ENCODE data around the gene TBCCD1.

The TBCCD1 gene, protein sequence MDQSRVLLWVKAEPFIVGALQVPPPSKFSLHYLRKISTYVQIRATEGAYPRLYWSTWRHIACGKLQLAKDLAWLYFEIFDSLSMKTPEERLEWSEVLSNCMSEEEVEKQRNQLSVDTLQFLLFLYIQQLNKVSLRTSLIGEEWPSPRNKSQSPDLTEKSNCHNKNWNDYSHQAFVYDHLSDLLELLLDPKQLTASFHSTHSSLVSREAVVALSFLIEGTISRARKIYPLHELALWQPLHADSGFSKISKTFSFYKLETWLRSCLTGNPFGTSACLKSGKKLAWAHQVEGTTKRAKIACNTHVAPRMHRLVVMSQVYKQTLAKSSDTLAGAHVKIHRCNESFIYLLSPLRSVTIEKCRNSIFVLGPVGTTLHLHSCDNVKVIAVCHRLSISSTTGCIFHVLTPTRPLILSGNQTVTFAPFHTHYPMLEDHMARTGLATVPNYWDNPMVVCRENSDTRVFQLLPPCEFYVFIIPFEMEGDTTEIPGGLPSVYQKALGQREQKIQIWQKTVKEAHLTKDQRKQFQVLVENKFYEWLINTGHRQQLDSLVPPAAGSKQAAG

DNA sequence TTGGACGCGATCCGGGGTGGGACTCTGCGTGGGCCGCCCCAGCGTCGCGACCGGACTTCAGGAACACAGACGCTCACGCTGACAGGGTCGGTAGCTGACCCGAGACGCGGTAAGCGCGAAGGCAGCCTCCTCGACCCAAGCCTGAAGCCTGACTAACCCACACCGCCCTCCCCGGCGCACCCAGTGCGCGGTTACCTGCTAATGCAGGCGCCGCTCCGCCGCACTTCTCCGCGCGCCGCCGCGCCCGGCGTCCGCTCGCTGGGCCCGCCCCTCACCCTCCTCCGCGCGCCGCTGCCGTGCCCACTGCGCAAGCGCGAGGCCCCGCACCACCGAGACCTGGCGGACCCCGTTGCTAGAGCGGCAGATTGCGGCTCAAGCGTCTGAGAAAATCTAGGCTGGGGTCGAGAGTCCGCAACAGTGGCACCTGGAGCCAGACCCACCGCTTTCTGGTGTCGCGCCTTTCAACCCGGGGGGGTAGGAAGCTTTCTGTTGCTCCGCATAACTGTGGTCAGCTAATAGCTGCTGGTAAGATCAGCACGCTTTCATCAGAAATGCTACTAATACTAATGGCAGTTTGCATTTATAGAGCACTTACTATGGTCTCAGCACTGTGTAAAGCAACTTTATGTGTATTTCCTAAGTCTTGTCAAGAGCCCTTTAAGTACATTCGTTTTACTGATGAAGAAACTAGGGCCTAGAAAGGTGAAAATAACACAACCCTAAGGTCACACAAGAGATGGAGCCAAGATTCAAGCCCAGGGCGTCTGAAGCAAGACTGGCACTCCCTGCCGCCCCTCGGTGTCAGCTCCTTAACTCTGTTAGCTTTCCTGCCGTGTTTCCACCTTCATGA is at the start of gene TBCCD1:
TSS of gene TBCCD1 (minus strand) at position 268 of the 850 bp plus-strand sequence. CDS start 3,010 bp downstream, outside the sequence.
- peak within 1 kb of the TSS; percentile 98 to 99 for H3K9ac ChIP-seq (ENCODE audit: low read depth in 1 of 2, low read length in 2 of 2)
- H3K9me3 ChIP-seq (ENCODE audit: control insufficient read depth in 2 of 2, low read length in 2 of 2), result no peaks in the 10 kb centered on the region

DNA sequence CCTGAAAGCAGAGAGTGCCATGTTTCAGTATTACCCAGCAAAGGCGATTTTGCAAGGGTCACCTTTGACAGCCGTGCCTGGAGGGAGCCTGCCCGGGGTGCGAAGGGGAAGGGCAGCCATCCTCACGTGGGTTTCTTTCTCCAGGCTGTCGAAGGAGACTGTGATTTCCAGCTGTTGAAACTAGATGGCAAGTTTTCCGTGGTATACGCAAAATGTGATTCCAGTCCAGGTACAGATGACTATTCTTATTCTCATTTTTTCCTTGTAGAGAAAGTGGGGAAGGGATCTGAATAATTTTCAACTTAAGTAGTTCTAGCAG is 49.1 kb upstream of the TBCCD1 start:
- no peaks in the 10 kb centered on the region for H3K36me3 ChIP-seq (ENCODE audit: control insufficient read depth in 2 of 2, insufficient read depth in 2 of 2, low read length in 2 of 2)
- H3K27ac ChIP-seq (ENCODE audit: low read depth in 2 of 2, low read length in 2 of 2), result no peak overlapping the region
- peaks cover 5 to 21% of the 10 kb centered on the region in 2 donors for H3K27me3 ChIP-seq (ENCODE audit: control insufficient read depth in 2 of 2, insufficient read depth in 2 of 2, low read length in 2 of 2)
- no peak overlapping the region for H3K4me3 ChIP-seq (ENCODE audit: low read length in 2 of 2)
- H3K9me3 ChIP-seq (ENCODE audit: control insufficient read depth in 2 of 2, low read length in 2 of 2), result no peaks in the 10 kb centered on the region
- no peak overlapping the region for H3K9ac ChIP-seq (ENCODE audit: low read depth in 1 of 2, low read length in 2 of 2)
- peaks cover 2 to 7% of the 10 kb centered on the region in 2 donors for H3K4me1 ChIP-seq (ENCODE audit: control insufficient read depth in 2 of 2, insufficient read depth in 2 of 2, low read length in 2 of 2)

More for the DNA sequence above, at the start of gene TBCCD1:
- Histone ChIP-seq H3K27me3 (ENCODE audit: control insufficient read depth in 2 of 2, insufficient read depth in 2 of 2, low read length in 2 of 2) (no peaks in the 10 kb centered on the region), H3K4me1 (ENCODE audit: control insufficient read depth in 2 of 2, insufficient read depth in 2 of 2, low read length in 2 of 2) (peaks cover 23 to 25% of the 10 kb centered on the region in 2 donors), H3K4me3 (ENCODE audit: low read length in 2 of 2) (peak within 1 kb of the TSS; percentile 94 to 98), H3K36me3 (ENCODE audit: control insufficient read depth in 2 of 2, insufficient read depth in 2 of 2, low read length in 2 of 2) (peaks cover 3 to 11% of the 10 kb centered on the region in 2 donors), H3K27ac (ENCODE audit: low read depth in 2 of 2, low read length in 2 of 2) (peak within 1 kb of the TSS; percentile 97 to 98)

DNA sequence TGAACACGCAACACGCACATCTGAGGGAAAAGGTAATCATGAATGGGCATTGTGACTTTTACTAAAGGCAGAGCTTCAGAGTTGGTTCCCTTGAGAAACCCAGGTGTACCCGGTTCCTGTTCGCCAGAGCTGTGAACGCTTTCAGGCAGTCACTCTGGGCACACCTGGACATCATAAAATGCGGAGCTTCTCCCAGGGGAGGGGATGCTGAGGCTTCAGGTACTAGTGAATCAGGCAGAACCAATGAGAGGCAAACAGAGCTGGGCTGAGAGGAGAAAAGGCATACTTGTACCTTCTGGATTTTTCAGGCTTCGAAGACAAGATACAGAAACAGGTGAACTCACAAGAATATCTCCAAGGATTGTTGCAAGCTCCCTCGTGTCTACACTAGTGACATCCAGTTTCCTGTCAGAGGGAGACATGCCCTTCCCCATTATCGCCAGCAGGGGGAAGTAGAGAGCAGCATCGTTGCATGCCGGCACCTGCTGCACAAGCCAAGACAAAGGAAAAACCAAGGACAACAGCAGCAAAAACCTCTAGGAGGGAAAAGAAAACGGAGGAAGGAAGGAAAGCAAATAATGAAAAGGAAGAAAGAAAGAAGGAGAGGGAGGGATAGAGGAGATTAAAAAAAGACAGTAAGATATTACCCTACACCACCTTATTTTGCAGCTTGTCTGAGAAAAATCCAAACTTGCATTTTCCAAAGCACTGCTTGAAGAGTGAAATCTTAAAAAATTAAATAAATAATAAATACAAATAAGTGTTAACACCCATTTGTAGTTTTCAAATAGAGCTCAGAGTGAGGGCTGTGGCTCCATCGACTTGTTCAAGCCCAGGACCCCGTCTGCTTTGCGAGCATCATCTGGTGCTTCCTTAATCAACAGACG is 47.7 kb upstream of the TBCCD1 start:
- Histone ChIP-seq H3K9ac (ENCODE audit: low read depth in 1 of 2, low read length in 2 of 2) (no peak overlapping the region), H3K36me3 (ENCODE audit: control insufficient read depth in 2 of 2, insufficient read depth in 2 of 2, low read length in 2 of 2) (no peaks in the 10 kb centered on the region), H3K4me1 (ENCODE audit: control insufficient read depth in 2 of 2, insufficient read depth in 2 of 2, low read length in 2 of 2) (peaks cover 2 to 7% of the 10 kb centered on the region in 2 donors), H3K9me3 (ENCODE audit: control insufficient read depth in 2 of 2, low read length in 2 of 2) (no peaks in the 10 kb centered on the region), H3K4me3 (ENCODE audit: low read length in 2 of 2) (peak overlapping the region in 1 of 2 donors; percentile 12), H3K27ac (ENCODE audit: low read depth in 2 of 2, low read length in 2 of 2) (no peak overlapping the region), H3K27me3 (ENCODE audit: control insufficient read depth in 2 of 2, insufficient read depth in 2 of 2, low read length in 2 of 2) (peaks cover 5 to 21% of the 10 kb centered on the region in 2 donors)

DNA sequence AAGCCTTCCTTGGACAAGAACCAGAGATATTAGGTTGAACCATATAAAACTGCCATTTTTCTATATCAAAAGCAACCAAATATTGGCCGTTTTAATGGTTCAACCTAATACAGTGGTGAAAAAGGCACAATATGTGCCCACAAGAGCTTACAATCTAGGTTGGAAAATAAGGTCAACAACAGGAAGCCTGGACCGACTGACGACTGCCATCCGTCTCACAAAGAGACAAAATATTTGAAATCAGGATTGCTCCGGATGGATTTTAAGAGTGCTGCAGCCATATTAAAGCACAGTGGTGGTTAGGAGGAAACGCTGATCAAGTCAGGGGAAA is 47.1 kb upstream of the TBCCD1 start:
- Histone ChIP-seq H3K36me3 (ENCODE audit: control insufficient read depth in 2 of 2, insufficient read depth in 2 of 2, low read length in 2 of 2) (no peaks in the 10 kb centered on the region), H3K27me3 (ENCODE audit: control insufficient read depth in 2 of 2, insufficient read depth in 2 of 2, low read length in 2 of 2) (peaks cover 5 to 21% of the 10 kb centered on the region in 2 donors), H3K4me1 (ENCODE audit: control insufficient read depth in 2 of 2, insufficient read depth in 2 of 2, low read length in 2 of 2) (peaks cover 2 to 7% of the 10 kb centered on the region in 2 donors), H3K9ac (ENCODE audit: low read depth in 1 of 2, low read length in 2 of 2) (no peak overlapping the region), H3K9me3 (ENCODE audit: control insufficient read depth in 2 of 2, low read length in 2 of 2) (no peaks in the 10 kb centered on the region), H3K27ac (ENCODE audit: low read depth in 2 of 2, low read length in 2 of 2) (no peak overlapping the region), H3K4me3 (ENCODE audit: low read length in 2 of 2) (no peak overlapping the region)

DNA sequence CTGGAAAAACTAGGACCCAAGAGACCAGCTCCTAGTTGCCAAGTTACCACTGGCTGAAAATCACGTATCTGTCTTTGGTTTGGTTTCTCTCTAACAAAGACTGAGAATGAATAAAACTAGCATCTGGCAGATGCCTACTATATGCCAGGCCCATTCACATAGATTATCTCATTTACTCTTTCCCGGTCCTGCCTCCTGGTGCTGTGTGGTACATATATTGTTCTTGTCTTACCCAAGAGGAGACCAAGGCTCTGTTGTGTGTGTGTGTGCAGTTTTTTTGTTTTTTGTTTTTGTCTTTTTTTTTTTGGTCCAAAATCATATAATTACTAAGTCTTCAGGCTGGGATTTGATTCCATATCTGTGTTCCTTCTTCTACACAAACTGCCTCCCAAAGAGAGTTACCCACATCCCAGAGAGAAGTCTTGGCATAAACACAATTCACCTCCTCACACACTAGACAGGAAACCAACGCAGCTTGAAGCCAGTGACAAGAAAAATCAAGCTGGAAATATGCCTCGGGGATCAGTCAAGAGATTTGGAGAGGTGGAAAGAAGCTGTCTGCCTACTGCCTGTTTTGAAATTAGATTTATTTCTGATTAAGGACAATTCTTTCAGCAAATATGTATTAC is 46.6 kb upstream of the TBCCD1 start:
- Histone ChIP-seq H3K27me3 (ENCODE audit: control insufficient read depth in 2 of 2, insufficient read depth in 2 of 2, low read length in 2 of 2) (peaks cover 5 to 21% of the 10 kb centered on the region in 2 donors), H3K36me3 (ENCODE audit: control insufficient read depth in 2 of 2, insufficient read depth in 2 of 2, low read length in 2 of 2) (no peaks in the 10 kb centered on the region), H3K9ac (ENCODE audit: low read depth in 1 of 2, low read length in 2 of 2) (no peak overlapping the region), H3K27ac (ENCODE audit: low read depth in 2 of 2, low read length in 2 of 2) (no peak overlapping the region), H3K4me1 (ENCODE audit: control insufficient read depth in 2 of 2, insufficient read depth in 2 of 2, low read length in 2 of 2) (peaks cover 2 to 7% of the 10 kb centered on the region in 2 donors), H3K4me3 (ENCODE audit: low read length in 2 of 2) (no peak overlapping the region), H3K9me3 (ENCODE audit: control insufficient read depth in 2 of 2, low read length in 2 of 2) (no peaks in the 10 kb centered on the region)

DNA sequence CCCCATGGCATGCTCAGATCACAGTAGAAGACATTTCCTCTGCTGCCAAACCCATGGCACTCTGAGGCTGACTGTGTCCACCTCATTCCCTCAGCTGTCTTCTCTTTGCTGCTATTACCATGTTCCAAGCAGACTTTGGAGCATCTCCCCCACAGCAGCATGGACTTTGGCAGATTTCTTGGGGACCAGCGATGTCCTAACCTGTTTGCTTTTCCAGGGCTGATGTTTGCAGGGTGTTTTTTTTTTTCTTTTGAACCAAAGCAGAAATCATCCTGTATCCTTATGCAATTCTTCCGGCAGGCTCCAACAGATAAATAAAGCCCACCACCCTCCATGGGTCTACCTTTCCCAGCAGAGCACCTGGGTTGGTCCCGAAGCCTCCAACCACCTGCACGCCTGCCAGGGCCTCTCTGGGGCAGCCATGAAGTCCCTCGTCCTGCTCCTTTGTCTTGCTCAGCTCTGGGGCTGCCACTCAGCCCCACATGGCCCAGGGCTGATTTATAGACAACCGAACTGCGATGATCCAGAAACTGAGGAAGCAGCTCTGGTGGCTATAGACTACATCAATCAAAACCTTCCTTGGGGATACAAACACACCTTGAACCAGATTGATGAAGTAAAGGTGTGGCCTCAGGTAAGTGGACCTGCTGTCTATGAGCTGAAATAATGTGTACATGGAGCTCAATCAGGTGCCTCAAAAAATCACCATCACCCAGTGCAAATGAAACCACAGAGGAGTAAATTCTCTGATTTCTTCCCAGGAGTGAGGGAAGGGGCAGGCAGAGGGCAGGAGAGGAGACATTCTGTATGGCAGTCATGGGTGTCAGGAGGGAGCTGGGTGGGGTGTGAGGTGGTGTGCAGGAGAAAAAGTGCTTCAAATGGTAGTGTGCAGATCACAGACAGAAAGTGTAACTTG is 45.8 kb upstream of the TBCCD1 start, which contains the start of gene AHSG:
TSS of gene AHSG (plus strand) at position 340 of the 916 bp plus-strand sequence. CDS start at position 422, 82 bp downstream.
- Histone ChIP-seq H3K27me3 (ENCODE audit: control insufficient read depth in 2 of 2, insufficient read depth in 2 of 2, low read length in 2 of 2) (peaks cover 5 to 18% of the 10 kb centered on the region in 2 donors), H3K27ac (ENCODE audit: low read depth in 2 of 2, low read length in 2 of 2) (no peak within 1 kb of the TSS), H3K9me3 (ENCODE audit: control insufficient read depth in 2 of 2, low read length in 2 of 2) (no peaks in the 10 kb centered on the region), H3K36me3 (ENCODE audit: control insufficient read depth in 2 of 2, insufficient read depth in 2 of 2, low read length in 2 of 2) (no peaks in the 10 kb centered on the region), H3K4me3 (ENCODE audit: low read length in 2 of 2) (no peak within 1 kb of the TSS), H3K4me1 (ENCODE audit: control insufficient read depth in 2 of 2, insufficient read depth in 2 of 2, low read length in 2 of 2) (peaks cover 2 to 7% of the 10 kb centered on the region in 2 donors), H3K9ac (ENCODE audit: low read depth in 1 of 2, low read length in 2 of 2) (no peak within 1 kb of the TSS)

DNA sequence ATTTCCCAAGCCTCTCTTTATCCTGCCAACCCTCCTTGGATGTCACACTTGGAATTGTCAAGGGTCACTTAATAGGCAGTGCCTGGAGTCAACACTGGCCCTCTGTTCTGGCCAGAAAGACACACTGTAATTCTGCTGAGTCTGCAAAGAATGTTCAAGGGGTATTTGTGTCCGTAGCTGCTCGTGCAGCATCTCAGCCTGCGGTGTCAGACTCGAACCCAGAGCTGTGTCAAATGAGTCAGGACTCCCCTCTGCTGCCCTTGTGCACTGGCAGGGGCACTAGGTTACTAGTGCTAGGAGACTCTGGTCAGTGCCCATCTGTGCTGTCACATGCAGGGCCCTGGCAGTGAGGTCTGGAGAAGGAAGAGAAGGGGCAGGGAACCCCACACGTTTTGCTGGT is 44.9 kb upstream of the TBCCD1 start:
- no peaks in the 10 kb centered on the region for H3K9me3 ChIP-seq (ENCODE audit: control insufficient read depth in 2 of 2, low read length in 2 of 2)
- H3K27ac ChIP-seq (ENCODE audit: low read depth in 2 of 2, low read length in 2 of 2), result no peak overlapping the region
- H3K4me3 ChIP-seq (ENCODE audit: low read length in 2 of 2), result no peak overlapping the region
- no peaks in the 10 kb centered on the region for H3K36me3 ChIP-seq (ENCODE audit: control insufficient read depth in 2 of 2, insufficient read depth in 2 of 2, low read length in 2 of 2)
- H3K27me3 ChIP-seq (ENCODE audit: control insufficient read depth in 2 of 2, insufficient read depth in 2 of 2, low read length in 2 of 2), result peaks cover 0 to 10% of the 10 kb centered on the region in 2 donors
- no peak overlapping the region for H3K9ac ChIP-seq (ENCODE audit: low read depth in 1 of 2, low read length in 2 of 2)
- peaks cover 0 to 7% of the 10 kb centered on the region in 2 donors for H3K4me1 ChIP-seq (ENCODE audit: control insufficient read depth in 2 of 2, insufficient read depth in 2 of 2, low read length in 2 of 2)

DNA sequence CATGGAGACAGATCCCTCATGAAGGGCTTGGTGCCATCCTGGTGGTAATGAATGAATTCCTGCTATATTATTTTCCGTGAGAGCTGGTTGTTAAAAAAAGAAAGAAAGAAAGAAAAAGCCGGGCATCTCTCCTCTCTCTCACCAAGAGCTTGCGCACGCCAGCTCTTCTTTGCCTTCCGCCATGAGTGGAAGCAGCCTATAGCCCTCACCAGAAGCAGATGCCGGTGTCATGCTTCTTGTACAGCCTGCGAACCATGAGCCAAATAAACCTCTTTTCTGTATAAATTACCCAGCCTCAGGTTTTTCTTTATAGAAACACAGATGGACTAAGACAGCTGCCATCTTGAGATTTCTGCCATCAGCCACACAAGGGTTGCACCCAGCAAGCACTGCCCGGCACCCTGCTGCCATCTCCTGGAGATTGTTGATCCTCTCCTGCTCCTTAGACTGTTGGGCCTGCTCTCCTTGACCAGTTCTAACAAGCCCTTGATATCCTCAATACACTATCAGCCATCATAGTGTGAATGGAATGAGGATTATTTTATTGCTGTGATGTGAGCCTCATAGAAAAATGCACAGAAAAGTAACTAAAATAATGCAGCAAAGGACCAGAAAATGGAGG is 42.2 kb upstream of the TBCCD1 start:
- H3K4me1 ChIP-seq (ENCODE audit: control insufficient read depth in 2 of 2, insufficient read depth in 2 of 2, low read length in 2 of 2), result peaks cover 0 to under 1% of the 10 kb centered on the region in 2 donors
- H3K4me3 ChIP-seq (ENCODE audit: low read length in 2 of 2), result no peak overlapping the region
- no peak overlapping the region for H3K9ac ChIP-seq (ENCODE audit: low read depth in 1 of 2, low read length in 2 of 2)
- no peak overlapping the region for H3K27ac ChIP-seq (ENCODE audit: low read depth in 2 of 2, low read length in 2 of 2)
- H3K9me3 ChIP-seq (ENCODE audit: control insufficient read depth in 2 of 2, low read length in 2 of 2), result no peaks in the 10 kb centered on the region
- H3K36me3 ChIP-seq (ENCODE audit: control insufficient read depth in 2 of 2, insufficient read depth in 2 of 2, low read length in 2 of 2), result no peaks in the 10 kb centered on the region
- peaks cover 0 to 8% of the 10 kb centered on the region in 2 donors for H3K27me3 ChIP-seq (ENCODE audit: control insufficient read depth in 2 of 2, insufficient read depth in 2 of 2, low read length in 2 of 2)

Data from mucosa of rectum (tissue), 2 donors.